Trophoblast cell (in vitro differentiated cells and primary cell): ENCODE measurements around the gene SLAMF6.
"Not testable (repeated sequence)": the region's sequence is repeated elsewhere in the genome, so short reads cannot be mapped to it uniquely, and the experiment has no call there.

Experiments used
- DNase-seq, 2 donors: peaks; one replicate each; pipeline ENCODE4 v3.0.0-alpha.2; 2016
- H2AFZ ChIP-seq: 2 replicates; pipeline ENCODE4 v1.6.1; 2013; ENCODE audit warnings: low read length, moderate library complexity, mild to moderate bottlenecking; ENCODE audit not compliant: insufficient read depth, poor library complexity
- H2AK5ac ChIP-seq: 2 replicates; pipeline ENCODE4 v1.6.1; 2013; ENCODE audit warnings: mild to moderate bottlenecking, low read length
- H2BK120ac ChIP-seq: 2 replicates; pipeline ENCODE4 v1.6.1; 2013; ENCODE audit warnings: low read length, mild to moderate bottlenecking, moderate library complexity; ENCODE audit not compliant: insufficient read depth, poor library complexity
- H2BK12ac ChIP-seq: 2 replicates; pipeline ENCODE4 v1.6.1; 2013; ENCODE audit warnings: mild to moderate bottlenecking, low read length, moderate library complexity
- H2BK5ac ChIP-seq: 2 replicates; pipeline ENCODE4 v1.6.1; 2013; ENCODE audit warnings: low read length, low read depth, moderate library complexity, mild to moderate bottlenecking; ENCODE audit not compliant: poor library complexity
- H3K14ac ChIP-seq: 2 replicates; pipeline ENCODE4 v1.6.1; 2013; ENCODE audit warnings: mild to moderate bottlenecking, low read length
- H3K18ac ChIP-seq: 2 replicates; pipeline ENCODE4 v1.6.1; 2013; ENCODE audit warnings: mild to moderate bottlenecking, low read length
- H3K23ac ChIP-seq: 2 replicates; pipeline ENCODE4 v1.6.1; 2013; ENCODE audit warnings: low read length
- H3K27ac ChIP-seq: 2 replicates; pipeline ENCODE4 v1.5.1; 2013; ENCODE audit warnings: low read depth, mild to moderate bottlenecking, inconsistent platforms, low read length, moderate library complexity
- H3K27me3 ChIP-seq: 2 replicates; pipeline ENCODE4 v1.6.1; 2013; ENCODE audit warnings: inconsistent platforms, mild to moderate bottlenecking, low read length, moderate library complexity; ENCODE audit not compliant: insufficient read depth
- H3K36me3 ChIP-seq, 2 experiments: 1 replicate in 1 of 2; 2 replicates in 1 of 2; pipeline ENCODE4 v1.6.1; 2013; ENCODE audit warnings: low read length in 2 of 2, mild to moderate bottlenecking in 2 of 2, moderate library complexity in 1 of 2; ENCODE audit not compliant: insufficient read depth in 2 of 2, control insufficient read depth in 1 of 2
- H3K4ac ChIP-seq: 2 replicates; pipeline ENCODE4 v1.6.1; 2013; ENCODE audit warnings: low read depth, mild to moderate bottlenecking, low read length, moderate library complexity
- H3K4me1 ChIP-seq, 2 experiments: 1 replicate in 1 of 2; 2 replicates in 1 of 2; pipeline ENCODE4 v1.6.1; 2013; ENCODE audit warnings: low read length in 2 of 2, mild to moderate bottlenecking in 2 of 2, moderate library complexity in 1 of 2; ENCODE audit not compliant: insufficient read depth in 2 of 2, control insufficient read depth in 1 of 2
- H3K4me2 ChIP-seq: 2 replicates; pipeline ENCODE4 v1.6.1; 2013; ENCODE audit warnings: inconsistent platforms, mild to moderate bottlenecking, low read length, moderate library complexity
- H3K4me3 ChIP-seq: 2 replicates; pipeline ENCODE4 v1.5.1; 2013; ENCODE audit warnings: mild to moderate bottlenecking, low read depth, low read length, inconsistent platforms
- H3K79me1 ChIP-seq: one replicate; pipeline ENCODE4 v1.6.1; 2013; ENCODE audit warnings: low read length
- H3K79me2 ChIP-seq: 2 replicates; pipeline ENCODE4 v1.6.1; 2013; ENCODE audit warnings: low read length, mild to moderate bottlenecking; ENCODE audit not compliant: control insufficient read depth, insufficient read depth, poor library complexity
- H3K9ac ChIP-seq: 2 replicates; pipeline ENCODE4 v1.6.1; 2013; ENCODE audit warnings: mild to moderate bottlenecking, low read length
- H3K9me3 ChIP-seq: 2 replicates; pipeline ENCODE4 v1.6.1; 2013; ENCODE audit warnings: low read depth, mild to moderate bottlenecking, control low read depth, inconsistent platforms, low read length; ENCODE audit not compliant: insufficient read depth
- H4K12ac ChIP-seq: 2 replicates; pipeline ENCODE4 v1.6.1; 2013; ENCODE audit warnings: low read depth, mild to moderate bottlenecking, low read length, moderate library complexity
- H4K8ac ChIP-seq: 2 replicates; pipeline ENCODE4 v1.6.1; 2013; ENCODE audit warnings: low read depth, mild to moderate bottlenecking, low read length, moderate library complexity
- H4K91ac ChIP-seq: one replicate; pipeline ENCODE4 v1.6.1; 2013; ENCODE audit warnings: low read depth, mild to moderate bottlenecking, low read length, moderate library complexity
- WGBS: extraction: QIAGEN DNeasy Blood & Tissue Kit; methylation state at CpG from one replicate; pipeline ENCODE4 v1.1.7; 2013; ENCODE audit warnings: missing lambda C conversion rate; ENCODE audit not compliant: insufficient read length, insufficient coverage; ENCODE audit errors: extremely low coverage; 5-methylcytosine and 5-hydroxymethylcytosine counted together

SLAMF6 gene

DNA sequence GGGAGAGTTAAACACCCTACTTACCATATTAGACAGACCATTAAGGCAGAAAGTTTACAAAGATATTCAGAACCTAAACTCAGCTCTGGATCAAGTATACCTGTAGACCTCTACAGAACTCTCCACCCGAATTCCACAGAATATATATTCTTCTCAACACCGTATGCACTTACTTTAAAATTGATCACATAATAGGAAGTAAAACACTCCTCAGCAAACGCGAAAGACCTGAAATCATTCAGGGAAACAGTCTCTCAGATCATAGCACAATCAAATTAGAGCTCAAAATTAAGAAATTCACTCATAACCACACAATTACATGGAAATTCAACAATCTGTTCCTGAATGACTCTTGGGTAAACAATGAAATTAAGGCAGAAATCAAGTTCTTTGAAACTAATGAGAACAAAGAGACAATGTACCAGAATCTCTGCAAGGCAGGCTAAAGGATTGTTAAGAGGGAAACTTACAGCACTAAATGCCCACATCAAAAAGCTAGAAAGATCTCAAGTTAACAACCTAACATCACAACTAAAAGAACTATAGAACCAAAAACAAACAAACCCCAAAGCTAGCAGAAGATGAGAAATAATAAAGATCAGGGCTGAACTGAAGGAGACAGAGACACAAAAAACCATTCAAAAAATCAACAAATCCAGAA is 37.1 kb upstream of the SLAMF6 start:
- H3K14ac ChIP-seq: no peak overlapping the region
- no peak overlapping the region for H3K18ac ChIP-seq
- H3K4me3 ChIP-seq: no peak overlapping the region
- no peak overlapping the region for H2AK5ac ChIP-seq
- H3K4me1 ChIP-seq: no peaks in the 10 kb centered on the region
- no peaks in the 10 kb centered on the region for H3K79me2 ChIP-seq
- H3K27me3 ChIP-seq: no peaks in the 10 kb centered on the region
- no peak overlapping the region for H4K12ac ChIP-seq
- no peak overlapping the region for H3K9ac ChIP-seq
- H2BK12ac ChIP-seq: no peak overlapping the region
- no peak for DNase-seq
- no peaks in the 10 kb centered on the region for H3K9me3 ChIP-seq
- H3K4me2 ChIP-seq: no peak overlapping the region
- no peak overlapping the region for H4K91ac ChIP-seq
- H3K4ac ChIP-seq: no peak overlapping the region
- H3K23ac ChIP-seq: no peak overlapping the region
- H2BK5ac ChIP-seq: no peak overlapping the region
- H3K27ac ChIP-seq: no peak overlapping the region
- no CpG with 5 or more reads among the region's 4 CpGs for WGBS
- H2AFZ ChIP-seq: no peak overlapping the region
- H4K8ac ChIP-seq: no peak overlapping the region
- no peak overlapping the region for H2BK120ac ChIP-seq
- H3K36me3 ChIP-seq: no peaks in the 10 kb centered on the region
- H3K79me1 ChIP-seq: no peaks in the 10 kb centered on the region

DNA sequence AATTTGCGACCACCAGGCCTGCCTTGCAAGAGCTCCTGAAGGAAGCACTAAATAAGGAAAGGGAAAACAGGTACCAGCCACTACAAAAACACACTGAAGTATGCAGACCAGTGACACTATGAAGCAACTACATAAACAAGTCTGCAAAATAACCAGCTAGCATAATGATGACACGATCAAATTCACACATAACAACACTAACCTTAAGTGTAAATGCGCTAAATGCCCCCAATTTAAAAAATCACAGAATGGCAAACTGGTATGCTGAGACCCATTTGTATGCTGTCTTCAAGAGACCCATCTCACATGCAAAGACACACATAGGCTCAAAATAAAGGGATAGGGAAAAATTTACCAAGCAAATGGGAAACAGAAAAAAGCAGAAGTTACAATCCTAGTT is 36.4 kb upstream of the SLAMF6 start:
- not testable (repeated sequence) for H3K23ac ChIP-seq, H3K9ac ChIP-seq, H3K4me2 ChIP-seq, DNase-seq, H2AK5ac ChIP-seq, H3K4me3 ChIP-seq, H3K36me3 ChIP-seq, H3K27me3 ChIP-seq, H3K4ac ChIP-seq, H4K12ac ChIP-seq, H4K91ac ChIP-seq, H2BK120ac ChIP-seq, H3K18ac ChIP-seq, H2BK5ac ChIP-seq, H3K9me3 ChIP-seq, H2BK12ac ChIP-seq, H3K14ac ChIP-seq, H2AFZ ChIP-seq, H3K27ac ChIP-seq, H3K79me2 ChIP-seq, H3K4me1 ChIP-seq, H3K79me1 ChIP-seq, H4K8ac ChIP-seq
- no CpG with 5 or more reads among the region's 3 CpGs for WGBS

DNA sequence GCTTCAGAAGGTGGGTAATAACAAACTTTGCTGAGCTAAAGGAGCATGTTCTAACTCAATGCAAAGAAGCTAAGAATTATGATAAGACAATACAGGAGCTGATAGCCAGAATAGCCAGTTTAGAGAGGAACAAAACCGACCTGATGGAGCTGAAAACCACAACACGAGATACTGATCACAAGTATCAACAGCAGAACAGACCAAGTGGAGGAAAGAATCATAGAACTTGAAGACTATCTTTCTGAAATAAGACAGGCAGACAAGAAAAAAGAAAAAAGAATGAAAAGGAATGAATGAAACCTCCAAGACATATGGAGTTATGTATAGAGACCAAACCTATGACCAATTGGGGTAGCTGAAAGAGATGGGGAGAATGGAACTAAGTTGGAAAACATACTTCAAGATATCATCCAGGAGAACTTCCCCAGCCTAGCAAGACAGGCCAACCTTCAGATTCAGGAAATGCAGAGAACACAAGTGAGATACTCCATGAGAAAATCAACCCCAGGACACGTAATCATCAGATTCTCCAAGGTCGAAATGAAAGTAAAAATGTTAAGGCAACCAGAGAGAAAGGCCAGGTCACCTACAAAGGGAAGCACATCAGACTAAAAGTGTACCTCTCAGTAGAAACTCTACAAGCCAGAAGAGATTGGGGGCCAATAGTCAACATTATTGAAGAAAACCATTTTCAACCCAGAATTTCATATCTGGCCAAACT is 35.8 kb upstream of the SLAMF6 start:
- Histone ChIP-seq H3K4me3 (no peak overlapping the region), H3K27ac (no peak overlapping the region), H3K4ac (no peak overlapping the region), H3K79me1 (no peaks in the 10 kb centered on the region), H3K36me3 (no peaks in the 10 kb centered on the region), H3K4me2 (no peak overlapping the region), H3K79me2 (no peaks in the 10 kb centered on the region), H2AK5ac (no peak overlapping the region), H2AFZ (no peak overlapping the region), H4K91ac (no peak overlapping the region), H3K14ac (no peak overlapping the region), H3K9ac (no peak overlapping the region), H3K4me1 (no peaks in the 10 kb centered on the region), H3K27me3 (no peaks in the 10 kb centered on the region), H2BK120ac (no peak overlapping the region), H3K23ac (no peak overlapping the region), H4K12ac (no peak overlapping the region), H3K9me3 (no peaks in the 10 kb centered on the region), H2BK5ac (no peak overlapping the region), H3K18ac (no peak overlapping the region), H4K8ac (no peak overlapping the region), H2BK12ac (no peak overlapping the region)
- no CpG with 5 or more reads among the region's 4 CpGs for WGBS
- no peak for DNase-seq

DNA sequence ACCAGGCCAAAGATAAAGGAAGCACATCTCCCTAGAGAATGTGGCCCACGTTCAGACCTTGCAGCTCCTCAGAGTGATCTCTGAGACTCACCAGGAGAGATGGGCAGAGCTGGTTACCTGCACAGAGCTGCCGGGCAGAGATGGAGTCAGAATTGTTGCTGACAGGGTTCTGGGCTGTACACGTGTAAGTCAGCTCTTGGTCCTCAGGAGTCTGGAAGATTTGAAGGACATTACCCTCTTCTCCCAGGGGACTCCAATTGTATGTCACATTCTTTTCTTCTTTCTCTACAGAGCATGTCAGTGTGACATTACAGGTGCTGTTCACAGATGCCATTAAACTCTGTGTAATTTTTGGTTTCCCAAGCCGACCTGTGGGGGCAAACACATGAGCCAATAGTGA is 30.7 kb upstream of the SLAMF6 start:
- no peak for DNase-seq
- Histone ChIP-seq H3K79me2 (no peaks in the 10 kb centered on the region), H3K4me2 (no peak overlapping the region), H3K27me3 (no peaks in the 10 kb centered on the region), H4K91ac (no peak overlapping the region), H4K8ac (no peak overlapping the region), H3K4me3 (no peak overlapping the region), H3K23ac (no peak overlapping the region), H4K12ac (no peak overlapping the region), H2BK12ac (no peak overlapping the region), H2AK5ac (no peak overlapping the region), H3K4me1 (no peaks in the 10 kb centered on the region), H3K4ac (no peak overlapping the region), H3K18ac (no peak overlapping the region), H3K9ac (no peak overlapping the region), H3K27ac (no peak overlapping the region), H3K9me3 (no peaks in the 10 kb centered on the region), H2BK5ac (no peak overlapping the region), H3K79me1 (no peaks in the 10 kb centered on the region), H2AFZ (no peak overlapping the region), H3K36me3 (no peaks in the 10 kb centered on the region), H2BK120ac (no peak overlapping the region), H3K14ac (no peak overlapping the region)
- no CpG with 5 or more reads among the region's 4 CpGs for WGBS
